ENCODE results near the gene FAM118A. TPM values are rescaled to one million over a fixed set of nuclear protein-coding genes. Genes with fewer than 3 reads are reported as not detected.
A peak's percentile ranks its signal among the peaks of the same experiment; 100 is the strongest.

The FAM118A gene
- total RNA-seq, 6 experiments from 2014 or later: 5.6 to 43.0 (median 17.3) TPM

DNA sequence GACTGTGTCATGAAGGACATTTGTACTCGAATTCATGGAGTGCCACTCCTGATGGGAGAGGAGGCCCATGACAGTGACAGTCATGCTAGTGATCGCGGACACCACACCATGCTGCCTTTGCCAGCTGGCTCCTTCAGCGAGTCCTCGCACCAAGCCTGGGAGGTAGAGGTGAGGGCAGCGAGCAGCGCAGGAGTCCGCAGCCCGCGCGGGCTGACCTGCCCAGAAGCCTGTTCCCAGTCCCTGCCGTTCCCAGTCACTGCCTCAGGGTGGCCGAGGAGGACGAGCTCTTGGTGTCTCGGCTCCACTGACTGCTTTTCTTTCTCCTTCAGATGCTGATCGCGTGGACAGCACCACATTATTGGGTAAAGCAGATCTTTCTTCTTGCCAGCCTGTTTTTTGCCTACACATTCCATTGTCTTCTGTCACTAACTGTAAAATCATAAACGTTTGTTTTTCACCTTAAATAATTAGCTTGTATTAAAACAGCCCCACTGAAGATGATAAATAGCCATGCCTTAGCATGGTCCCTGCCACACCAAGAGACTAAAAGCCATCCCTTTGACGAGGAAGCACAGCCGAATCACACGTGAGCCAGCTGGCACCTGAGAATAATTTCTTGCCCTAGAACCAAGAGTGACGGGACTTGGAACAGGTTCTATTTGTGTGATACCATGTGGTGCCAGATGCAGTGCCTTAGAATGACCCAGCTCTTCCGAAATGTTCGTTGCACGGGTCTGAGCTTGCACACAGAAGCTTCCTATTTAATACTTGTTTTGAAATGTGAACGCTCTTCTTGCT is 25.5 kb downstream of the FAM118A start:
- DNase-seq: peak; percentile 91 to 97 (median 96)

DNA sequence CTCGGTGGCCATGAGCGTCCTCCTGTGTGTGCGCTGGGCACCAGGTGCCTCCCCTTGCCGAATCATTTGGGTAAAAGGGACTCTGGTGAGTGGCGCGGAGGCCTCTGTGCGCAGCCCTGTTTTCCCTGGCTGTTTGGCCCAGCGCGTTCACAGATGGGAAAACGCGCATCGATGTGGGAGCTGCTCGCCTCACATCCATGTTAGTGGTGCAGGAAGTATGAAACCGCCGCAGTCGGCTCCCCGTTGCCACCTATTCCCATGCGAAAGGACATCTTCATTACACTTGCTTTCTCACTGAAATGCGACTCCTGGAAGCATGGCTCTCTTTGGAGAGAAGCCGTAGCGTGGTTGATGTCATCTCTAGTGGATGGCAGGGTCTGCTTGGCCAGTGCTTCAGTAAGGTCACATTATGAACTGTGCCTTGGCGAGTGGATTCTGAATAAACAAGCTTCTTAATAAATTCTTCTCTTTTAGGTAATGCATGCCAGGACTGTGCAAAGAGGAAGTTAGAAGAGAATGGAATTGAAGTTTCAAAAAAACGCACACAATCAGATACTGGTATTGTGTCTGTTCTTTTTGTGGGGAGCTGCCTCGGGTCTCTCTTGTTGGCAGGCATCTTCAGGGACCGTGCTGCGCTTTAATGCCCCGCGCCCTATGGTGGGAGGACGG is 26.3 kb downstream of the FAM118A start:
- TF ChIP-seq POLR2A (IDR thresholded peaks at IDR 0.05): no peak
- TF ChIP-seq, protein P1, sequence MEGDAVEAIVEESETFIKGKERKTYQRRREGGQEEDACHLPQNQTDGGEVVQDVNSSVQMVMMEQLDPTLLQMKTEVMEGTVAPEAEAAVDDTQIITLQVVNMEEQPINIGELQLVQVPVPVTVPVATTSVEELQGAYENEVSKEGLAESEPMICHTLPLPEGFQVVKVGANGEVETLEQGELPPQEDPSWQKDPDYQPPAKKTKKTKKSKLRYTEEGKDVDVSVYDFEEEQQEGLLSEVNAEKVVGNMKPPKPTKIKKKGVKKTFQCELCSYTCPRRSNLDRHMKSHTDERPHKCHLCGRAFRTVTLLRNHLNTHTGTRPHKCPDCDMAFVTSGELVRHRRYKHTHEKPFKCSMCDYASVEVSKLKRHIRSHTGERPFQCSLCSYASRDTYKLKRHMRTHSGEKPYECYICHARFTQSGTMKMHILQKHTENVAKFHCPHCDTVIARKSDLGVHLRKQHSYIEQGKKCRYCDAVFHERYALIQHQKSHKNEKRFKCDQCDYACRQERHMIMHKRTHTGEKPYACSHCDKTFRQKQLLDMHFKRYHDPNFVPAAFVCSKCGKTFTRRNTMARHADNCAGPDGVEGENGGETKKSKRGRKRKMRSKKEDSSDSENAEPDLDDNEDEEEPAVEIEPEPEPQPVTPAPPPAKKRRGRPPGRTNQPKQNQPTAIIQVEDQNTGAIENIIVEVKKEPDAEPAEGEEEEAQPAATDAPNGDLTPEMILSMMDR (IDR thresholded peaks at IDR 0.05): no peak
- Histone ChIP-seq H3K4me3 (no peak overlapping the region), H3K36me3 (peaks cover 0 to 19% (median 1%) of the 10 kb centered on the region in 4 donors), H3K4me1 (peaks cover 0 to 34% (median 10%) of the 10 kb centered on the region in 4 donors), H3K27ac (peak overlapping the region; percentile 43 to 79 (median 73)), H3K9me3 (no peaks in the 10 kb centered on the region), H3K27me3 (no peaks in the 10 kb centered on the region)
- DNase-seq: no peak
- no peak for ATAC-seq
- WGBS (ENCODE audit: insufficient coverage, low coverage, low lambda C conversion rate, missing lambda C conversion rate): 80% methylated on average over 20 of the region's 29 CpGs
- intact Hi-C loops (cut with DNase I): no loop called here

More for the DNA sequence above, 25.5 kb downstream of the FAM118A start:
- Histone ChIP-seq H3K4me1 (peaks cover 0 to 34% (median 10%) of the 10 kb centered on the region in 4 donors), H3K36me3 (peaks cover 0 to 22% (median 1%) of the 10 kb centered on the region in 4 donors), H3K9me3 (no peaks in the 10 kb centered on the region), H3K27me3 (no peaks in the 10 kb centered on the region), H3K27ac (peak overlapping the region in 1 of 3 donors; percentile 73), H3K4me3 (no peak overlapping the region)
- no peak for TF ChIP-seq POLR2A (IDR thresholded peaks at IDR 0.05)
- TF ChIP-seq, protein P1 (IDR thresholded peaks at IDR 0.05): peak; percentile 14 to 46 (median 32)
- peak; percentile 89 to 94 (median 93) for ATAC-seq
- WGBS (ENCODE audit: insufficient coverage, low coverage, low lambda C conversion rate, missing lambda C conversion rate): 30% methylated on average over 23 of the region's 26 CpGs
- intact Hi-C loops (cut with DNase I): no loop called here

DNA sequence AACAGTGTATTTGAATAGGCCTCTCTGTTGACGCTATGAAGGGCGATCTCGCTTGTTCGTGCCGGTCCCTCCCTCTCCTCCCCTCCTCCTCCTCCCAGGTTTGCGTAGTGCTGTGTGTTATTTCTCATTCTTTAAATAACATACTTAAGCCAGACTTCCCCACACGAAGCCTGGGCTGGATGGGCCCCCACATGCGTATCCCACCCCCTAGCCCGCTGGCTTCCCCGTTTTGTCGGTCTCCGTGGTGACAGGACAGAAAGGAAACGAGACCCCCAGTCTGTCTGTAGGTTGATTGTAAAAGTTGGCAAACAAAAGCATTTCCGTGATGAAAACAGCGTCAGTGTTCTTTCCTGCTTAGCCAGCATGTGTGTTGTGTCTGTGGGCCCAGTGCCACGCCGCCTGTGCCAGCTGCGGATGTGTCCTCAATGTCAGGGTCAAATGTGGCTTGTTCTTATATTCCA is 27.3 kb downstream of the FAM118A start:
- H3K4me3 ChIP-seq: no peak overlapping the region
- no peaks in the 10 kb centered on the region for H3K27me3 ChIP-seq
- no peaks in the 10 kb centered on the region for H3K9me3 ChIP-seq
- H3K36me3 ChIP-seq: peaks cover 0 to 24% (median 1%) of the 10 kb centered on the region in 4 donors
- DNase-seq (peak; percentile 84 to 92 (median 88)), ATAC-seq (peak; percentile 62 to 73 (median 72))
- TF ChIP-seq POLR2A (IDR thresholded peaks at IDR 0.05): no peak
- TF ChIP-seq, protein P1 (IDR thresholded peaks at IDR 0.05): no peak
- WGBS (ENCODE audit: insufficient coverage, low coverage, low lambda C conversion rate, missing lambda C conversion rate): 5% methylated on average over 18 of the region's 18 CpGs
- H3K27ac ChIP-seq: peak overlapping the region; percentile 43 to 79 (median 73)
- peaks cover 0 to 34% (median 10%) of the 10 kb centered on the region in 4 donors for H3K4me1 ChIP-seq
- intact Hi-C loops (cut with DNase I): no loop called here

DNA sequence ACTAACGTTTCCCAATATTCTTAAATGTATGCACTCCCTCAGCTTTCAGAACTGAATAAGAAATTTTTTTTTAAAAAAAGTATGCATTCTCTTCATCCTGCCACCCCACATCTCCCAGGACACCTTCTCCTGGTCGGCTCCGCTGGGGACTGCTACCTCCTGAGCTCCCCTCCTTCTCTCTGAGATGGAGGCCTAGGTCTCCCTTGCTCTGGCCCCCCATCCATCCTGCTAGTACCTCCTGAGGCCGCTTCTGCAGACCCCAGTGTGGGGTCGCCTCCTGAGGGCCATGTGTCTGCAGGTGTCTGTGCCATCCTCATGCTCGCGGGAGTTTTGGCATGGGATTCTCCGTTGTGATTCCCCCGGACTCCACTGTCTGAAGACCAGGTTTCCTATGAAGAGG is 27.8 kb downstream of the FAM118A start:
- peaks cover 0 to 34% (median 10%) of the 10 kb centered on the region in 4 donors for H3K4me1 ChIP-seq
- TF ChIP-seq, protein P1 (IDR thresholded peaks at IDR 0.05): no peak
- TF ChIP-seq POLR2A (IDR thresholded peaks at IDR 0.05): no peak
- ATAC-seq (no peak), DNase-seq (no peak)
- H3K4me3 ChIP-seq: no peak overlapping the region
- no peaks in the 10 kb centered on the region for H3K9me3 ChIP-seq
- H3K27me3 ChIP-seq: no peaks in the 10 kb centered on the region
- H3K36me3 ChIP-seq: peaks cover 0 to 24% (median 1%) of the 10 kb centered on the region in 4 donors
- intact Hi-C loops (cut with DNase I): no loop called here
- H3K27ac ChIP-seq: peak overlapping the region in 2 of 3 donors; percentile 43 to 79
- WGBS (ENCODE audit: insufficient coverage, low coverage, low lambda C conversion rate, missing lambda C conversion rate): 63% methylated on average over 4 of the region's 9 CpGs

Measured in right lobe of liver (tissue), 6 donors.